Frontal cortex (tissue), 4 donors: ENCODE measurements around the gene ZFYVE27. TPM values are rescaled to one million over a fixed set of nuclear protein-coding genes. Genes with fewer than 3 reads are reported as not detected.
"Not testable (repeated sequence)": the region's sequence is repeated elsewhere in the genome, so short reads cannot be mapped to it uniquely, and the experiment has no call there.

ENCODE experiments used
- DNase-seq, 2 donors: peaks; one replicate each; pipeline ENCODE4 v3.0.0; 2012; ENCODE audit warnings: low spot score in 2 of 2
- FAIRE-seq: peaks from 2 replicates; lab custom pipeline; 2012; peaks lifted over from hg19 to GRCh38; lab: Jason Lieb, UNC
- total RNA-seq: library from RNA; depleted of rRNA; stranded (reverse); fragments of >200 nt; gene quantifications from one replicate; pipeline ENCODE4 v1.2.3, GENCODE V29; 2014
- donor health status: control.
- donor health status: control.
- donor health status: control.

ZFYVE27 gene
- total RNA-seq = 45.2 TPM

GRCh38 chr10:97736902-97737769, at the start of gene ZFYVE27:
Gene ZFYVE27 (plus strand): TSS chr10:97737128. CDS start chr10:97738478, 1,350 bp downstream.
- no peak for FAIRE-seq
- peak; percentile 89 to 96 for DNase-seq

GRCh38 chr10:97687785-97688781, 48.8 kb upstream of the ZFYVE27 start:
- DNase-seq (no peak), FAIRE-seq (no peak)

- FAIRE-seq (no peak), DNase-seq (no peak)
Measured at GRCh38 chr10:97689559-97690020, 47.3 kb upstream of the ZFYVE27 start.

- FAIRE-seq (no peak), DNase-seq (no peak)
Measured at GRCh38 chr10:97690133-97690532, 46.8 kb upstream of the ZFYVE27 start.

GRCh38 chr10:97698072-97698655, 38.8 kb upstream of the ZFYVE27 start:
- not testable (repeated sequence) for DNase-seq, FAIRE-seq

- FAIRE-seq = no peak
- DNase-seq = peak; percentile 59 to 79
Measured at GRCh38 chr10:97701438-97702069, 35.4 kb upstream of the ZFYVE27 start.

GRCh38 chr10:97703398-97704067, 33.4 kb upstream of the ZFYVE27 start:
- DNase-seq (no peak), FAIRE-seq (no peak)

- no peak for FAIRE-seq
- no peak for DNase-seq
Measured at GRCh38 chr10:97704341-97704740, 32.6 kb upstream of the ZFYVE27 start.

GRCh38 chr10:97705006-97705670, 31.8 kb upstream of the ZFYVE27 start:
- FAIRE-seq (no peak), DNase-seq (no peak)

- no peak for DNase-seq
- no peak for FAIRE-seq
Measured at GRCh38 chr10:97707134-97707861, 29.6 kb upstream of the ZFYVE27 start.

GRCh38 chr10:97708167-97708566, 28.8 kb upstream of the ZFYVE27 start:
- no peak for FAIRE-seq

GRCh38 chr10:97708976-97709946, 27.7 kb upstream of the ZFYVE27 start:
- FAIRE-seq (no peak), DNase-seq (peak; percentile 45 to 63)

More at GRCh38 chr10:97708167-97708566, 28.8 kb upstream of the ZFYVE27 start:
- no peak for DNase-seq

- FAIRE-seq (no peak), DNase-seq (no peak)
Measured at GRCh38 chr10:97711640-97712572, 25.0 kb upstream of the ZFYVE27 start.

GRCh38 chr10:97713339-97713825, 23.5 kb upstream of the ZFYVE27 start, which contains the start of gene MARVELD1:
Gene MARVELD1 (plus strand): TSS chr10:97713730. CDS start chr10:97713877, 147 bp downstream.
- FAIRE-seq (no peak), DNase-seq (peak; percentile 63 to 68)

- FAIRE-seq (no peak), DNase-seq (peak; percentile 83 to 85)
Measured at GRCh38 chr10:97713826-97714400, 23.0 kb upstream of the ZFYVE27 start.
